Measurements from ENCODE around the gene TBC1D9B.
"Not testable (repeated sequence)": the region's sequence is repeated elsewhere in the genome, so short reads cannot be mapped to it uniquely, and the experiment has no call there.

Gene TBC1D9B

DNA sequence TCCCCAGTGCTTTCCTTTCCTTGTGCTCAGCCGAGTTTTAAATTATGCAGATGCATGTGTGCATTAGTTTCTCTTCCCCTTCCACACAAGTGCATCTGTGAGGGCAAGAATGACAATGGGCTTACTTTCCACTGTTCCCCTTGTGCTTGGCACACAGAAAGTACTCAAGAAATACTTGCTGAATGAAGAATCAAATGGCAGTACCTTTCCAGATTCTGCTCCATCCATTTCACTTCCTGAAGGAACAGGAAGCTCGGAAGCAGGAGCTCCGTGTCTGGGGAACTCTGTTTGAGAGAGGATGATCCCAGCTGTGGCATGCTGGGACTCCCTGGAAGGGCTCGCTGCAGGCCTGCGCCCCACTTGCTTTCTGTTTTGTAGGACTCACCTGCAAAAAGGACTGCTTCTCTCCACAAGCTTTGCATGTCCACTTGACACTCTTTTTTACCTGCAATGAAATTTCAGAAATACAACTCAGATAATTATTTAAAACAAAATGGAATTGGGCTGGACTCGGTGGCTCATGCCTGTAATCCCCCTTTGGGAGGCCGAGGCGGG, 54.6 kb downstream of the TBC1D9B start:
- Histone ChIP-seq H3K36me3 (ENCODE audit: control insufficient read depth, low read depth, low read length) (peaks cover 31% of the 10 kb centered on the region), H3K4me3 (ENCODE audit: low read length) (no peak overlapping the region), H3K27ac (ENCODE audit: low read length) (no peak overlapping the region), H3K4me1 (ENCODE audit: control insufficient read depth, low read depth, low read length) (no peaks in the 10 kb centered on the region), H3K27me3 (ENCODE audit: control insufficient read depth, insufficient read depth, low read length) (no peaks in the 10 kb centered on the region), H3K9ac (ENCODE audit: low read length) (no peak overlapping the region), H3K9me3 (ENCODE audit: control insufficient read depth, low read depth, low read length) (no peaks in the 10 kb centered on the region)

DNA sequence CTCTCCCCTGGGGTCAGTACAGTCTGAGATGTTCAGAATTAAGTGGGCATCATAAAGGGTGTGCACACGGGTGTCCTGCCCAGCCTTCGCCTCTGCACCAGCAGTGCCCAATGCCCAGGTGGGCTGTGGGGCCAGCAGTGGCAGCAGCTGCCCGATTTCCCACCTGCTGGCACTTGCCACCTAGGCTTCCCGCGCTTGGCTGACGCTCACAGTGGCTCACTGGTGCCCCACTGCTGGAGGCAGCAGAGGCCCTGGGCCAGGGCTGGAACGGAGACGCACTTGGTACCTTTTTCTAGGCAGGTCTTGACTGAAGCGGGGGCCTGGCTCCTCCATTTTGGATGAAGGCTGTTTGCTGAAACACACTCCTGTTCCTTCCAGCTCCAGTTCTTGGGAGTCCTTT, 66.1 kb downstream of the TBC1D9B start:
- peaks cover 4% of the 10 kb centered on the region for H3K9me3 ChIP-seq (ENCODE audit: control insufficient read depth, low read depth, low read length)
- H3K9ac ChIP-seq (ENCODE audit: low read length), result no peak overlapping the region
- H3K4me1 ChIP-seq (ENCODE audit: control insufficient read depth, low read depth, low read length), result no peaks in the 10 kb centered on the region
- H3K27ac ChIP-seq (ENCODE audit: low read length), result no peak overlapping the region
- peaks cover 35% of the 10 kb centered on the region for H3K36me3 ChIP-seq (ENCODE audit: control insufficient read depth, low read depth, low read length)
- no peaks in the 10 kb centered on the region for H3K27me3 ChIP-seq (ENCODE audit: control insufficient read depth, insufficient read depth, low read length)
- no peak overlapping the region for H3K4me3 ChIP-seq (ENCODE audit: low read length)

DNA sequence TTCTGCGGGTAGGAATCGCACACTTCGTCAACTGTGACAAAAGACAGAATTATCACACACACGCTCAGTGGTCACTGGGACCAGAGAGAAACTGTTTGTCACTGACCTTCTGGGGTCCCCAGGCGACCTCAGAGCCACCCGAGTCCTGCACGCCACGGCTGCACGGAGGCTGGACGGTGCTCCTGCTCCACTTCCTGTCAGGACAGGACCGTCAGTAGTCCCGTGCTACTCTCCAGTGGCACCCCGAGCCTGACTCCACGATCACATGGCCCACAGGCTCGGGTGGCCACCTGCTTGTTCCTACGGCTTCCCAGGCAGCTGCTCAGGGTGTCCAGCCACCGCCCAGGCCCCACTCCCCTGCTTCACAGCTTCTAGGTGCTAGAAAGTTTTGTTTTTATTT, 66.9 kb downstream of the TBC1D9B start:
- H3K4me3 ChIP-seq (ENCODE audit: low read length), result no peak overlapping the region
- no peaks in the 10 kb centered on the region for H3K27me3 ChIP-seq (ENCODE audit: control insufficient read depth, insufficient read depth, low read length)
- no peaks in the 10 kb centered on the region for H3K4me1 ChIP-seq (ENCODE audit: control insufficient read depth, low read depth, low read length)
- no peak overlapping the region for H3K9ac ChIP-seq (ENCODE audit: low read length)
- H3K27ac ChIP-seq (ENCODE audit: low read length), result no peak overlapping the region
- peaks cover 43% of the 10 kb centered on the region for H3K36me3 ChIP-seq (ENCODE audit: control insufficient read depth, low read depth, low read length)
- H3K9me3 ChIP-seq (ENCODE audit: control insufficient read depth, low read depth, low read length), result peaks cover 4% of the 10 kb centered on the region

DNA sequence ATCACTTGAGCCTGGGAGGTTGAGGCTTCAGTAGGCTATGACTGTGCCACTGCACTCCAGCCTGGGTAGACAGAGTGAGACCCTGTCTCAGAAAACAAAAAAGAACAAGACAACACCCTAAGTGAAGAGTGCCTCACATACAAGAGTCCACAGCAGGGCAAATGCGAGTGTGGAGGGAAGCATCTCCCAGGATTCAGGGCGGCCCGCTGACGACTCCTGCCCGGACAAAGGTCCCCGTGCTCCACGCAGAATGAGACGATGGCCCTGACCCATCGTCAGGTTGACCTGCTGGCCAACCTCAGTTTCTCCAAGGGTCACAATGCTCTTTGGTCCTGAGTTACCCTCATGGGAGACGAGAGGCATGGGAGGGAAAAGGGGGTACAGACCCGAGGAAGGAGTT, 67.4 kb downstream of the TBC1D9B start:
- Histone ChIP-seq H3K27me3 (ENCODE audit: control insufficient read depth, insufficient read depth, low read length) (no peaks in the 10 kb centered on the region), H3K4me3 (ENCODE audit: low read length) (no peak overlapping the region), H3K27ac (ENCODE audit: low read length) (no peak overlapping the region), H3K4me1 (ENCODE audit: control insufficient read depth, low read depth, low read length) (no peaks in the 10 kb centered on the region), H3K9ac (ENCODE audit: low read length) (no peak overlapping the region), H3K9me3 (ENCODE audit: control insufficient read depth, low read depth, low read length) (peaks cover 4% of the 10 kb centered on the region), H3K36me3 (ENCODE audit: control insufficient read depth, low read depth, low read length) (peaks cover 44% of the 10 kb centered on the region)

DNA sequence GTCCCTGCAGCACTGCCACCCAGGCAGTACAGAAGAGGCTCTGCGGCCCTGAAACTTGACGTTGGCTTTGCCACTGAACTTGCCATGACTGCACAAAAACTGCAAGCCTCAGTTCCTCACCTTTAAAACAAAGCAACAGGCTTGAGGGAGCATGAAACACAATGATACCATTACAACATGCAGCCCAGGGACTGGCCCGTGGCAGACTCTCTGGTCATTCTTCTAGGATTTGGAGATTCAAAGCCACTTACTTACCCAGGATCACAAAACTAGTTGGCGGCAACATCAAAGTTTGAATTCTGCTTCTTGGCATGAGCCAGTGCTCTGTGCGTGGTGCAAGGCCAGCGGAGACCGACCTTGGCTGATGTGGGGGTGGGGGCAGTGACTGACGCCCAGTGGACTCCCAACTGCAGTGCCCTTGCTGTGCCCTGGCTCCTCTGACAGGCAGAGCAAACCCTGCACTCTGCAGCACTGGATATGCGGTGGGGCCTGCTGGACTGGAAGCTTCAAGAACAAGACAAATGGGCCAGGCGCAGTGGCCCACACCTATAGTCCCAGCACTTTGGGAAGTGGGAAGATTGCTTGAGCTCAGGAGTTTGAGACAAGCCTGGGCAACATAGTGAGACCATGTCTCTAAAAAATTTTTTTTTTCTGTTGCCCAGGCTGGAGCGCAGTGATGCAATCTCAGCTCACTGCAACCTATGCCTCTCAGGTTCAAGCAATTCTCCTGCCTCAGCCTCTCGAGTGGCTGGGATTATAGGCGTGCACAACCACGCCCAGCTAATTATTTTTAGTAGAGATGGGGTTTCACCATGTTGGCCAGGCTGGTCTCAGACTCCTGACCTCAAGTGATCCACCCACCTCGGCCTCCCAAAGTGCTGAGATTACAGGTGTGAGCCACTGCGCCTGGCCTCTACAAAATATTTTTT, 68.1 kb downstream of the TBC1D9B start:
- H3K9ac ChIP-seq (ENCODE audit: low read length), result no peak overlapping the region
- peaks cover 44% of the 10 kb centered on the region for H3K36me3 ChIP-seq (ENCODE audit: control insufficient read depth, low read depth, low read length)
- no peaks in the 10 kb centered on the region for H3K4me1 ChIP-seq (ENCODE audit: control insufficient read depth, low read depth, low read length)
- no peaks in the 10 kb centered on the region for H3K9me3 ChIP-seq (ENCODE audit: control insufficient read depth, low read depth, low read length)
- no peak overlapping the region for H3K27ac ChIP-seq (ENCODE audit: low read length)
- no peak overlapping the region for H3K4me3 ChIP-seq (ENCODE audit: low read length)
- H3K27me3 ChIP-seq (ENCODE audit: control insufficient read depth, insufficient read depth, low read length), result no peaks in the 10 kb centered on the region

DNA sequence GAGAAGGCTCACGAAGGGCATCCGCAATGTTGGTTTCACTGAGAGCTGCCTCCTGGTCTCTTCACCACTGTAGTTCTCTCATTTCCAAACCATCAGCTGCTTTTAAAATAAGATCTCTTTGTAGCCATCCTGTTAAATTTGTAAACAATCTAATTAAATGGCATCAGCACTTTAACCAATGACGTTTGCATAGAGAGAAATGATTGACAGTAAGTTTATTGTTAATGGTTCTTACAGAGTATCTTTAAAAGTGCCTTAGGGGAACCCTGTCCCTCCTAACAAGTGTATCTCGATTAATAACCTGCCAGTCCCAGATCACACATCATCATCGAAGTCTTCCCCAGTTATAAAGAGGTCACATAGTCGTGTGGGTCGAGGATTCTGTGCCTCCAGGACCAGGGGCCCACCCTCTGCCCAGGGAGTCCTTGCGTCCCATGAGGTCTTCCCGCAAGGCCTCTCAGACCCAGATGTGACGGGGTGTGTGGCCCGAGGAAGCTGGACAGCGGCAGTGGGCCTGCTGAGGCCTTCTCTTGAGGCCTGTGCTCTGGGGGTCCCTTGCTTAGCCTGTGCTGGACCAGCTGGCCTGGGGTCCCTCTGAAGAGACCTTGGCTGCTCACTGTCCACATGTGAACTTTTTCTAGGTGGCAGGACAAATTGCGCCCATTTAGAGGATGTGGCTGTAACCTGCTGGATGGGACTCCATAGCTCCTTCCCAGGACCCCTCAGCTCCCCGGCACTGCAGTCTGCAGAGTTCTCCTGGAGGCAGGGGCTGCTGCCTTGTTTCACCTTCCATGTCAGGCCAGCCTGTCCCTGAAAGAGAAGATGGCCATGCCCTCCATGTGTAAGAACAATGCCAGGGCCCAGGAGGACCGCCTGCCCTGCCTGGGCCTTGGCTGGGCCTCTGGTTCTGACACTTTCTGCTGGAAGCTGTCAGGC, 70.4 kb downstream of the TBC1D9B start:
- peaks cover 57% of the 10 kb centered on the region for H3K36me3 ChIP-seq (ENCODE audit: control insufficient read depth, low read depth, low read length)
- H3K4me3 ChIP-seq (ENCODE audit: low read length), result no peak overlapping the region
- no peak overlapping the region for H3K9ac ChIP-seq (ENCODE audit: low read length)
- H3K9me3 ChIP-seq (ENCODE audit: control insufficient read depth, low read depth, low read length), result no peaks in the 10 kb centered on the region
- H3K4me1 ChIP-seq (ENCODE audit: control insufficient read depth, low read depth, low read length), result no peaks in the 10 kb centered on the region
- no peak overlapping the region for H3K27ac ChIP-seq (ENCODE audit: low read length)
- H3K27me3 ChIP-seq (ENCODE audit: control insufficient read depth, insufficient read depth, low read length), result no peaks in the 10 kb centered on the region

DNA sequence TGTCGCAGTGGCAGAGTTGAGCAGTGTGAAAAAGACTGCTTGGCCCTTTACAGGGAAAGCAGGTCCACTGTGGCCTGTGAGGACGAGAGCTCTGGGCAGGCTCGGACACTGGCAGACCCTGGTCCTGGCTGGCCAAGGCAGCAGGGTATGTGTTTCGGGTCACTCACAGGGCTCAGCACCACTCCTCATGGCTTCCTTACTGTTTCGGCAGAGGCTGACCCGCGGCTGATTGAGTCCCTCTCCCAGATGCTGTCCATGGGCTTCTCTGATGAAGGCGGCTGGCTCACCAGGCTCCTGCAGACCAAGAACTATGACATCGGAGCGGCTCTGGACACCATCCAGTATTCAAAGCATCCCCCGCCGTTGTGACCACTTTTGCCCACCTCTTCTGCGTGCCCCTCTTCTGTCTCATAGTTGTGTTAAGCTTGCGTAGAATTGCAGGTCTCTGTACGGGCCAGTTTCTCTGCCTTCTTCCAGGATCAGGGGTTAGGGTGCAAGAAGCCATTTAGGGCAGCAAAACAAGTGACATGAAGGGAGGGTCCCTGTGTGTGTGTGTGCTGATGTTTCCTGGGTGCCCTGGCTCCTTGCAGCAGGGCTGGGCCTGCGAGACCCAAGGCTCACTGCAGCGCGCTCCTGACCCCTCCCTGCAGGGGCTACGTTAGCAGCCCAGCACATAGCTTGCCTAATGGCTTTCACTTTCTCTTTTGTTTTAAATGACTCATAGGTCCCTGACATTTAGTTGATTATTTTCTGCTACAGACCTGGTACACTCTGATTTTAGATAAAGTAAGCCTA, 71.3 kb downstream of the TBC1D9B start:
- H3K27me3 ChIP-seq (ENCODE audit: control insufficient read depth, insufficient read depth, low read length), result no peaks in the 10 kb centered on the region
- H3K4me1 ChIP-seq (ENCODE audit: control insufficient read depth, low read depth, low read length), result no peaks in the 10 kb centered on the region
- no peak overlapping the region for H3K27ac ChIP-seq (ENCODE audit: low read length)
- no peak overlapping the region for H3K9ac ChIP-seq (ENCODE audit: low read length)
- H3K9me3 ChIP-seq (ENCODE audit: control insufficient read depth, low read depth, low read length), result no peaks in the 10 kb centered on the region
- H3K4me3 ChIP-seq (ENCODE audit: low read length), result no peak overlapping the region
- H3K36me3 ChIP-seq (ENCODE audit: control insufficient read depth, low read depth, low read length), result peaks cover 65% of the 10 kb centered on the region

DNA sequence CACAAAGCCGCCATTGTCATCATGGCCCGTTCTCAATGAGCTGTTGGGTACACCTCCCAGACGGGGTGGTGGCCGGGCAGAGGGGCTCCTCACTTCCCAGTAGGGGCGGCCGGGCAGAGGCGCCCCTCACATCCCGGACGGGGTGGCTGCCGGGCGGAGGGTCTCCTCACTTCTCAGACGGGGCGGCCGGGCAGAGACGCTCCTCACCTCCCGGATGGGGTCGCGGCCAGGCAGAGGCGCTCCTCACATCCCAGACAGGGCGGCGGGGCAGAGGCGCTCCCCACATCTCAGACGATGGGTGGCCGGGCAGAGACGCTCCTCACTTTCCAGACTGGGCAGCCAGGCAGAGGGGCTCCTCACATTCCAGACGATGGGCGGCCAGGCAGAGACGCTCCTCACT, 72.8 kb downstream of the TBC1D9B start:
- H3K36me3 ChIP-seq (ENCODE audit: control insufficient read depth, low read depth, low read length), result peaks cover 72% of the 10 kb centered on the region
- H3K4me1 ChIP-seq (ENCODE audit: control insufficient read depth, low read depth, low read length); H3K27me3 ChIP-seq (ENCODE audit: control insufficient read depth, insufficient read depth, low read length); H3K9me3 ChIP-seq (ENCODE audit: control insufficient read depth, low read depth, low read length); H3K27ac ChIP-seq (ENCODE audit: low read length); H3K9ac ChIP-seq (ENCODE audit: low read length); H3K4me3 ChIP-seq (ENCODE audit: low read length): not testable (repeated sequence)

DNA sequence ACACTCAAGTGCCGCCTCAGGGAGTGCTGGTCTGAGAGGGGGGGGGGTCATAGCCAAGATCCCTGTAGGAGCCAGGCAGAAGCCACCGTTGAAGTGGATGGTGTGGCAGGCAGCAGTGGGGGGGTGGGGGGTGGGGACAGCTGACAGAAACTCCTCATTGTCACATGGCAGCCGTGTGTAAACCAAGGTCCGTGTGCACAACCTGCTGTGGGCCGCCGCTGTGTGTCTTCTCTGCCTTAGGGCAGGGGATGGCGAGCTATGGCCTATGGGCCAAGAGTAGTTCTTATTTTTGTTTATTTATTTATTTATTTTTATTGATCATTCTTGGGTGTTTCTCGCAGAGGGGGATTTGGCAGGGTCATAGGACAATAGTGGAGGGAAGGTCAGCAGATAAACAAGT, 73.6 kb downstream of the TBC1D9B start:
- H3K36me3 ChIP-seq (ENCODE audit: control insufficient read depth, low read depth, low read length), result peaks cover 73% of the 10 kb centered on the region
- no peaks in the 10 kb centered on the region for H3K27me3 ChIP-seq (ENCODE audit: control insufficient read depth, insufficient read depth, low read length)
- H3K4me1 ChIP-seq (ENCODE audit: control insufficient read depth, low read depth, low read length), result peaks cover 3% of the 10 kb centered on the region
- H3K9ac ChIP-seq (ENCODE audit: low read length), result no peak overlapping the region
- H3K4me3 ChIP-seq (ENCODE audit: low read length), result no peak overlapping the region
- H3K27ac ChIP-seq (ENCODE audit: low read length), result no peak overlapping the region
- no peaks in the 10 kb centered on the region for H3K9me3 ChIP-seq (ENCODE audit: control insufficient read depth, low read depth, low read length)

DNA sequence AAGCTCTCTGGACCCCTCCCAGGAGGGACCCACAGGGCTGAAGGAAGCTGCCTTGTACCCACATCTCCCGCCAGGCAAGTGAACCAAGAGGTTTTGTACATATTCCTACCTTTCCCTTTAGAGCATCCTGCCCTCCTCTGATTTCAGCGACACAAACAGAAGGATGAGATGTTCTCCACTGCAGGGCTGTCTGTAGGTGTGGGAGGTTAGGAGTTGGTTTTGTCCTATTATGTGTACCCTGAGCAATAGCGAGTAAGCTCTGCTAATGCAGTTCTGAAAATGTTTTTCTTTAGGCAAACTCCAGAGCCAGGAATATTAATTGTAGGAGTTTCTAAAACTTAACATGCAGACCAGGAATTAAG, 74.0 kb downstream of the TBC1D9B start:
- H3K4me1 ChIP-seq (ENCODE audit: control insufficient read depth, low read depth, low read length), result peaks cover 7% of the 10 kb centered on the region
- H3K4me3 ChIP-seq (ENCODE audit: low read length), result no peak overlapping the region
- H3K27me3 ChIP-seq (ENCODE audit: control insufficient read depth, insufficient read depth, low read length), result no peaks in the 10 kb centered on the region
- H3K27ac ChIP-seq (ENCODE audit: low read length), result no peak overlapping the region
- H3K9ac ChIP-seq (ENCODE audit: low read length), result no peak overlapping the region
- H3K36me3 ChIP-seq (ENCODE audit: control insufficient read depth, low read depth, low read length), result peaks cover 76% of the 10 kb centered on the region
- no peaks in the 10 kb centered on the region for H3K9me3 ChIP-seq (ENCODE audit: control insufficient read depth, low read depth, low read length)

Data from iPS-18a (cell line).